H1 (cell line): ENCODE measurements around the gene ENPP6. TPM values are rescaled to one million over a fixed set of nuclear protein-coding genes. Genes with fewer than 3 reads are reported as not detected.

Source experiments
- CTCF ChIA-PET: fragments of 300-600 bp; sonication (Branson Sonifier 250); formaldehyde crosslinking; loops from one replicate; lab custom pipeline; 2021; ENCODE audit not compliant: partially characterized antibody; lab: Charles Lee
- POLR2A ChIA-PET: fragments of 300-600 bp; sonication (Branson Sonifier 250); formaldehyde crosslinking; loops from one replicate; lab custom pipeline; 2021; ENCODE audit warnings: inconsistent platforms; ENCODE audit not compliant: partially characterized antibody; lab: Charles Lee
- DNase-seq, 2 experiments: peaks; one replicate each; pipeline versions ENCODE4 v3.0.0 to v3.0.0-alpha.2; 2010 to 2022; ENCODE audit warnings: low spot score in 2 of 2, low read depth in 1 of 2, mixed read lengths in 1 of 2
- FAIRE-seq: peaks from 2 replicates; lab custom pipeline; 2011; peaks lifted over from hg19 to GRCh38; lab: Jason Lieb, UNC
- H2AFZ ChIP-seq: 2 replicates; pipeline ENCODE4 v1.8.1; 2012; ENCODE audit warnings: low read length, inconsistent platforms
- H2AK5ac ChIP-seq: 2 replicates; pipeline ENCODE4 v1.6.1; 2013; ENCODE audit warnings: low read depth, low read length
- H2BK120ac ChIP-seq: replicated peaks from 2 replicates; pipeline ENCODE3; 2013; ENCODE audit warnings: low read depth, low read length, inconsistent platforms
- H2BK12ac ChIP-seq: 2 replicates; pipeline ENCODE4 v1.6.1; 2013; ENCODE audit warnings: low read depth, low read length
- H2BK15ac ChIP-seq: 2 replicates; pipeline ENCODE4 v1.6.1; 2013; ENCODE audit warnings: low read length
- H2BK20ac ChIP-seq: 2 replicates; pipeline ENCODE4 v1.6.1; 2013; ENCODE audit warnings: low read length
- H2BK5ac ChIP-seq: 2 replicates; pipeline ENCODE4 v1.6.1; 2013; ENCODE audit warnings: low read depth, low read length
- H3K14ac ChIP-seq: 2 replicates; pipeline ENCODE4 v1.6.1; 2013; ENCODE audit warnings: inconsistent platforms; ENCODE audit not compliant: insufficient read length
- H3K18ac ChIP-seq: 2 replicates; pipeline ENCODE4 v1.6.1; 2013; ENCODE audit warnings: low read length; ENCODE audit errors: extremely low read depth
- H3K23ac ChIP-seq: 2 replicates; pipeline ENCODE4 v1.6.1; 2013; ENCODE audit warnings: inconsistent platforms; ENCODE audit not compliant: insufficient read length
- H3K23me2 ChIP-seq: 2 replicates; pipeline ENCODE4 v1.6.1; 2013; ENCODE audit warnings: low read depth, low read length
- H3K27ac ChIP-seq: 2 replicates; pipeline ENCODE4 v1.6.1; 2011; ENCODE audit warnings: low read depth, low read length, inconsistent platforms
- H3K27me3 ChIP-seq, 4 experiments: replicated peaks in 1 of 4; 1 replicate in 1 of 4; 2 replicates in 3 of 4; pipeline versions ENCODE4 v1.6.1 to v1.8.1; 2011 to 2013; ENCODE audit warnings: low read length in 3 of 4, mild to moderate bottlenecking in 3 of 4, inconsistent platforms in 2 of 4, mixed read lengths in 2 of 4, moderate library complexity in 1 of 4; ENCODE audit not compliant: control insufficient read depth in 3 of 4, insufficient read depth in 3 of 4; ENCODE audit errors: extremely low read depth in 1 of 4
- H3K36me3 ChIP-seq, 4 experiments: 2 replicates each; pipeline versions ENCODE4 v1.6.1 to v1.8.1; 2011 to 2013; ENCODE audit warnings: mild to moderate bottlenecking in 4 of 4, low read length in 3 of 4, moderate library complexity in 2 of 4, control low read depth in 1 of 4, inconsistent platforms in 1 of 4; ENCODE audit not compliant: insufficient read depth in 4 of 4, control insufficient read depth in 2 of 4
- H3K4ac ChIP-seq: replicated peaks from 2 replicates; pipeline ENCODE3; 2013; ENCODE audit warnings: low read length, low read depth, mixed read lengths, inconsistent platforms; ENCODE audit not compliant: insufficient read length
- H3K4me1 ChIP-seq, 4 experiments: replicated peaks in 1 of 4; 1 replicate in 1 of 4; 2 replicates in 3 of 4; pipeline versions ENCODE4 v1.6.1 to v1.8.1; 2011 to 2013; ENCODE audit warnings: low read length in 3 of 4, inconsistent platforms in 2 of 4, mixed read lengths in 1 of 4; ENCODE audit not compliant: insufficient read depth in 4 of 4, control insufficient read depth in 3 of 4
- H3K4me2 ChIP-seq, 2 experiments: 2 replicates each; pipeline versions ENCODE4 v1.6.1 to v1.8.1; 2011 to 2013; ENCODE audit warnings: low read depth in 2 of 2, low read length in 2 of 2, control low read depth in 1 of 2, inconsistent platforms in 1 of 2, mild to moderate bottlenecking in 1 of 2; ENCODE audit not compliant: insufficient read depth in 1 of 2
- H3K4me3 ChIP-seq, 4 experiments: fragments of 200-600, 300-600 bp in 1 of 4; sonication (generic), shearing (Covaris generic), sonication (Bioruptor Twin) in 1 of 4; 2 replicates each; pipeline versions ENCODE4 v1.5.1 to v1.8.1; 2011 to 2016; ENCODE audit warnings: low read length in 4 of 4, low read depth in 3 of 4, control low read depth in 2 of 4, inconsistent platforms in 2 of 4, mild to moderate bottlenecking in 2 of 4, mixed read lengths in 1 of 4, moderate library complexity in 1 of 4; ENCODE audit not compliant: insufficient read depth in 2 of 4; ENCODE audit errors: extremely low read depth in 1 of 4
- H3K56ac ChIP-seq: replicated peaks from 2 replicates; pipeline ENCODE3; 2013; ENCODE audit warnings: low read depth, mild to moderate bottlenecking, mixed read lengths, low read length, inconsistent platforms; ENCODE audit not compliant: insufficient read length
- H3K79me1 ChIP-seq: 2 replicates; pipeline ENCODE4 v1.6.1; 2013; ENCODE audit warnings: low read depth, low read length, control low read depth
- H3K79me2 ChIP-seq, 2 experiments: 2 replicates each; pipeline versions ENCODE4 v1.6.1 to v1.8.1; 2012 to 2013; ENCODE audit warnings: low read length in 2 of 2, mild to moderate bottlenecking in 2 of 2, inconsistent platforms in 1 of 2; ENCODE audit not compliant: insufficient read depth in 2 of 2, control insufficient read depth in 1 of 2
- H3K9ac ChIP-seq, 4 experiments: replicated peaks in 1 of 4; 1 replicate in 1 of 4; 2 replicates in 3 of 4; pipeline versions ENCODE4 v1.6.1 to v1.8.1; 2011 to 2013; ENCODE audit warnings: low read depth in 3 of 4, low read length in 3 of 4, control low read depth in 2 of 4, mild to moderate bottlenecking in 2 of 4, moderate library complexity in 2 of 4, inconsistent platforms in 1 of 4; ENCODE audit errors: extremely low read depth in 1 of 4
- H3K9me3 ChIP-seq, 2 experiments: 2 replicates each; pipeline versions ENCODE4 v1.6.1 to v1.8.1; 2012 to 2013; ENCODE audit warnings: mild to moderate bottlenecking in 2 of 2, moderate library complexity in 2 of 2, control low read depth in 1 of 2, inconsistent platforms in 1 of 2, low read depth in 1 of 2, low read length in 1 of 2, mixed read lengths in 1 of 2; ENCODE audit not compliant: insufficient read depth in 2 of 2
- H4K20me1 ChIP-seq, 2 experiments: replicated peaks in 1 of 2; 2 replicates each; pipeline versions ENCODE3 to v1.8.1; 2011 to 2013; ENCODE audit warnings: inconsistent platforms in 2 of 2, low read length in 2 of 2, mild to moderate bottlenecking in 1 of 2; ENCODE audit not compliant: insufficient read depth in 2 of 2, control insufficient read depth in 1 of 2
- H4K5ac ChIP-seq: 2 replicates; pipeline ENCODE4 v1.6.1; 2013; ENCODE audit warnings: low read length, low read depth, mixed read lengths, inconsistent platforms; ENCODE audit not compliant: insufficient read length
- H4K8ac ChIP-seq: 2 replicates; pipeline ENCODE4 v1.8.0; 2013; ENCODE audit warnings: mild to moderate bottlenecking, moderate library complexity, low read length, inconsistent platforms; ENCODE audit not compliant: insufficient read depth; ENCODE audit errors: extremely low read depth
- H4K91ac ChIP-seq: replicated peaks from 2 replicates; pipeline ENCODE3; 2013; ENCODE audit warnings: low read length, mixed read lengths, inconsistent platforms; ENCODE audit not compliant: insufficient read length
- ATF3 ChIP-seq: IDR thresholded peaks from 2 replicates; pipeline ENCODE4 v1.6.1; 2011; ENCODE audit warnings: low read depth, mild to moderate bottlenecking, low read length; ENCODE audit not compliant: insufficient read depth
- CBX5 ChIP-seq: fragments of 300-800, 300-1000 bp; sonication (generic); IDR thresholded peaks from 2 replicates; pipeline ENCODE4 v1.7.1; 2016; ENCODE audit warnings: antibody characterized with exemption, low read length, low read depth
- CBX8 ChIP-seq: fragments of 300-800, 300-1000 bp; sonication (generic); IDR thresholded peaks from 2 replicates; pipeline ENCODE4 v1.7.1; 2016; ENCODE audit warnings: low read depth, low read length, borderline replicate concordance
- CHD1 ChIP-seq: IDR thresholded peaks from 2 replicates; pipeline ENCODE4 v1.6.1; 2012; ENCODE audit warnings: low read depth, low read length, improper control_type of control experiment
- GTF2F1 ChIP-seq: IDR thresholded peaks from 2 replicates; pipeline ENCODE4 v1.6.1; 2012; ENCODE audit warnings: low read depth, low read length, improper control_type of control experiment, borderline replicate concordance
- KDM1A ChIP-seq: fragments of 200-600, 300-600 bp; sonication (generic); IDR thresholded peaks from 2 replicates; pipeline ENCODE4 v1.7.1; 2016; ENCODE audit warnings: mild to moderate bottlenecking, low read length, borderline replicate concordance
- NANOG ChIP-seq: IDR thresholded peaks from 2 replicates; pipeline ENCODE4 v1.6.1; 2011; ENCODE audit warnings: low read length, low read depth, mild to moderate bottlenecking, inconsistent platforms; ENCODE audit not compliant: insufficient read depth, poor library complexity, severe bottlenecking
- PHF8 ChIP-seq: fragments of 200-600 bp; sonication (generic); conservative IDR thresholded peaks from 2 replicates; pipeline ENCODE4 v1.7.1; 2012; ENCODE audit warnings: low read depth, mild to moderate bottlenecking, inconsistent platforms, low read length, moderate library complexity
- POLR2A ChIP-seq, 2 experiments: IDR thresholded peaks; 1 replicate in 1 of 2; 2 replicates in 1 of 2; pipeline ENCODE4 v1.6.1; 2011; ENCODE audit warnings: low read depth in 2 of 2, low read length in 2 of 2, mild to moderate bottlenecking in 2 of 2; ENCODE audit errors: control extremely low read depth in 1 of 2
- POU5F1 ChIP-seq: IDR thresholded peaks from 2 replicates; pipeline ENCODE4 v1.6.1; 2011; ENCODE audit warnings: low read depth, mild to moderate bottlenecking, low read length, moderate library complexity
- SP2 ChIP-seq: IDR thresholded peaks from 2 replicates; pipeline ENCODE4 v1.6.1; 2012; ENCODE audit warnings: mild to moderate bottlenecking, low read length, inconsistent platforms
- ZNF274 ChIP-seq: IDR thresholded peaks from 2 replicates; pipeline ENCODE4 v1.7.0; 2012; ENCODE audit warnings: low read length, borderline replicate concordance; ENCODE audit errors: extremely low read depth
- WGBS, 2 experiments: shearing (Covaris generic) in 1 of 2; methylation state at CpG; one replicate each; pipeline versions ENCODE4 v1.1.6 to v1.1.7; 2013 to 2015; ENCODE audit warnings: low lambda C conversion rate in 2 of 2, mixed read lengths in 2 of 2, inconsistent platforms in 1 of 2, low coverage in 1 of 2, missing lambda C conversion rate in 1 of 2; ENCODE audit not compliant: insufficient replicate concordance in 2 of 2, insufficient coverage in 1 of 2, insufficient read length in 1 of 2; ENCODE audit errors: extremely low coverage in 1 of 2, missing lambda C conversion rate in 1 of 2; 5-methylcytosine and 5-hydroxymethylcytosine counted together
- polyA plus RNA-seq, 7 experiments: library from polyadenylated mRNA; depleted of rRNA in 3 of 7; stranded (reverse) in 5 of 7; unstranded in 2 of 7; fragments of >200 nt in 5 of 7; fragments of 200-250 nt in 2 of 7; gene quantifications; 1 replicate in 5 of 7; 2 replicates in 1 of 7; 4 replicates in 1 of 7; pipeline versions ENCODE4 v1.2.1 to v1.2.3, GENCODE V29; 2011 to 2013; ENCODE audit warnings: missing spikeins in 2 of 7, mixed read lengths in 2 of 7
- total RNA-seq: library from RNA; stranded (reverse); fragmentation: NEBNext Ultra II Directional; extraction: Animal tissue kit (Norgen Biotek cat#: 25700); gene quantifications from 2 replicates; pipeline ENCODE4 v1.2.1, GENCODE V29; 2021

Gene ENPP6
- total and polyA plus RNA-seq, 2 of the 8 experiments (the other 6 are each of a cell fraction or from before 2014, with no cell fraction given): 0.11 to 0.20 TPM

GRCh38 chr4:184058026-184058425 lies 159.6 kb downstream of the ENPP6 start:
- Histone ChIP-seq H3K56ac (no peak overlapping the region), H3K14ac (no peak overlapping the region), H3K79me1 (no peaks in the 10 kb centered on the region), H4K91ac (no peak overlapping the region), H3K4me3 (no peak overlapping the region), H2BK12ac (no peak overlapping the region), H2BK15ac (no peak overlapping the region), H2BK20ac (no peak overlapping the region), H3K36me3 (no peaks in the 10 kb centered on the region), H3K4me2 (no peak overlapping the region), H3K79me2 (no peaks in the 10 kb centered on the region), H3K4ac (no peak overlapping the region), H4K5ac (no peak overlapping the region), H3K27me3 (peaks cover 0 to 1% (median 0%) of the 10 kb centered on the region in 4 experiments; a peak in 1 of 7 replicates), H3K18ac (no peak overlapping the region), H3K4me1 (peaks cover 0 to 6% (median 3%) of the 10 kb centered on the region in 4 experiments; a peak in 5 of 7 replicates), H3K9ac (no peak overlapping the region), H3K23me2 (no peaks in the 10 kb centered on the region), H2BK5ac (no peak overlapping the region), H4K20me1 (no peaks in the 10 kb centered on the region)
- CTCF ChIA-PET: no interaction called here
- 97% methylated on average over 6 of the region's 6 CpGs; no CpG with 5 or more reads in 1 of the 2 experiments for WGBS, 2 experiments
- FAIRE-seq: no peak
- no peak for DNase-seq
- TF ChIP-seq CBX8 (no peak), GTF2F1 (no peak), KDM1A (no peak), ATF3 (no peak), POU5F1 (no peak), CBX5 (no peak), NANOG (no peak), POLR2A (IDR thresholded peaks at IDR 0.05; ENCODE audit: control extremely low read depth in 1 of 2, low read depth in 2 of 2, low read length in 2 of 2) (no peak), PHF8 (no peak), CHD1 (no peak), SP2 (no peak), ZNF274 (no peak)
- TF ChIP-seq, all 59 proteins: peak for 0
- H4K8ac ChIP-seq: no peak overlapping the region
- H2AFZ ChIP-seq: no peak overlapping the region
- no peaks in the 10 kb centered on the region for H3K9me3 ChIP-seq
- POLR2A ChIA-PET: no interaction called here
- no peak overlapping the region for H3K27ac ChIP-seq
- no peak overlapping the region for H2BK120ac ChIP-seq
- no peak overlapping the region for H2AK5ac ChIP-seq
- no peak overlapping the region for H3K23ac ChIP-seq
